SU-DHL-6 (cell line): ENCODE data around the gene PHACTR1.

Experiments
- EZH2phosphoT487 ChIP-seq: fragments of 200-600 bp; sonication (generic), shearing (Covaris generic); conservative IDR thresholded peaks from 2 replicates; pipeline ENCODE4 v1.6.1; 2018; ENCODE audit warnings: mild to moderate bottlenecking, antibody characterized with exemption, low read length, moderate library complexity, mixed read lengths
- TF ChIP-seq, protein P1 (sequence below): fragments of 200-600 bp; sonication (generic); IDR thresholded peaks from one replicate; pipeline ENCODE4 v1.5.1; 2017; ENCODE audit warnings: antibody characterized with exemption, mild to moderate bottlenecking, low read length, moderate library complexity; ENCODE audit not compliant: insufficient read depth, poor library complexity, severe bottlenecking

GRCh38 chr6:13074415-13075140, 358.0 kb downstream of the PHACTR1 start:
- TF ChIP-seq, protein P1, sequence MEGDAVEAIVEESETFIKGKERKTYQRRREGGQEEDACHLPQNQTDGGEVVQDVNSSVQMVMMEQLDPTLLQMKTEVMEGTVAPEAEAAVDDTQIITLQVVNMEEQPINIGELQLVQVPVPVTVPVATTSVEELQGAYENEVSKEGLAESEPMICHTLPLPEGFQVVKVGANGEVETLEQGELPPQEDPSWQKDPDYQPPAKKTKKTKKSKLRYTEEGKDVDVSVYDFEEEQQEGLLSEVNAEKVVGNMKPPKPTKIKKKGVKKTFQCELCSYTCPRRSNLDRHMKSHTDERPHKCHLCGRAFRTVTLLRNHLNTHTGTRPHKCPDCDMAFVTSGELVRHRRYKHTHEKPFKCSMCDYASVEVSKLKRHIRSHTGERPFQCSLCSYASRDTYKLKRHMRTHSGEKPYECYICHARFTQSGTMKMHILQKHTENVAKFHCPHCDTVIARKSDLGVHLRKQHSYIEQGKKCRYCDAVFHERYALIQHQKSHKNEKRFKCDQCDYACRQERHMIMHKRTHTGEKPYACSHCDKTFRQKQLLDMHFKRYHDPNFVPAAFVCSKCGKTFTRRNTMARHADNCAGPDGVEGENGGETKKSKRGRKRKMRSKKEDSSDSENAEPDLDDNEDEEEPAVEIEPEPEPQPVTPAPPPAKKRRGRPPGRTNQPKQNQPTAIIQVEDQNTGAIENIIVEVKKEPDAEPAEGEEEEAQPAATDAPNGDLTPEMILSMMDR = no peak
- TF ChIP-seq EZH2phosphoT487 = no peak
